Kidney capillary endothelial cell (primary cell): ENCODE data around the gene OR10C1.
"Not testable (repeated sequence)": the region's sequence is repeated elsewhere in the genome, so short reads cannot be mapped to it uniquely, and the experiment has no call there.

ENCODE experiments used
- DNase-seq: peaks from one replicate; pipeline ENCODE4 v3.0.0-alpha.2; 2018; ENCODE audit warnings: low spot score

OR10C1 gene, protein sequence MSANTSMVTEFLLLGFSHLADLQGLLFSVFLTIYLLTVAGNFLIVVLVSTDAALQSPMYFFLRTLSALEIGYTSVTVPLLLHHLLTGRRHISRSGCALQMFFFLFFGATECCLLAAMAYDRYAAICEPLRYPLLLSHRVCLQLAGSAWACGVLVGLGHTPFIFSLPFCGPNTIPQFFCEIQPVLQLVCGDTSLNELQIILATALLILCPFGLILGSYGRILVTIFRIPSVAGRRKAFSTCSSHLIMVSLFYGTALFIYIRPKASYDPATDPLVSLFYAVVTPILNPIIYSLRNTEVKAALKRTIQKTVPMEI

GRCh38 chr6:29439006-29439405 lies at the start of gene OR10C1:
OR10C1 (plus strand) TSS chr6:29439306; CDS start chr6:29440016, 710 bp downstream.
- DNase-seq: no peak

- no peak for DNase-seq
These were observed 43.8 kb upstream of the OR10C1 start, which contains the start of gene OR12D2 for GRCh38 chr6:29395331-29395730. OR12D2 (plus strand) TSS chr6:29395631; CDS start chr6:29396700, 1,069 bp downstream.

DNA sequence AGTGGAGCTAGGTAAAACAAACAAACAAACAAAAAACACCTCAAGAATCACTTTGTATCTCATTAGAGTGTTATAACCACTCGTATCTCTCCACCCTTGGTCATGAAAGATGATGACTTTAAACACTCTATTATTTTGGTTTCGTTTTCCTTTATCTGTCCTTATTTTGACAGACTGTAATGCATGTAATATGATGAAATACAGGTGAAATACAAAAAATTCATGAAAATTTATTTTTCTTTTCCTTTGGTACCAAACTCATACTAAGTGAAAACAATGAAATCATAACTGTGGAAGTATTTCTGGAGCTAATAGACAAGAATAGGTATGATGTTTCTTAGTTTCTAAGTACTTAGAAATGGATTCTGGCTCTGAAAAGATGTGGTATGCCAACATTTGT lies 39.6 kb upstream of the OR10C1 start:
- DNase-seq: no peak

- no peak for DNase-seq
These were observed 35.3 kb upstream of the OR10C1 start for GRCh38 chr6:29403801-29404200.

- no peak for DNase-seq
These were observed 24.5 kb upstream of the OR10C1 start, which contains the start of gene OR12D1 for GRCh38 chr6:29414588-29414987. OR12D1 (plus strand) TSS chr6:29414928.

DNA sequence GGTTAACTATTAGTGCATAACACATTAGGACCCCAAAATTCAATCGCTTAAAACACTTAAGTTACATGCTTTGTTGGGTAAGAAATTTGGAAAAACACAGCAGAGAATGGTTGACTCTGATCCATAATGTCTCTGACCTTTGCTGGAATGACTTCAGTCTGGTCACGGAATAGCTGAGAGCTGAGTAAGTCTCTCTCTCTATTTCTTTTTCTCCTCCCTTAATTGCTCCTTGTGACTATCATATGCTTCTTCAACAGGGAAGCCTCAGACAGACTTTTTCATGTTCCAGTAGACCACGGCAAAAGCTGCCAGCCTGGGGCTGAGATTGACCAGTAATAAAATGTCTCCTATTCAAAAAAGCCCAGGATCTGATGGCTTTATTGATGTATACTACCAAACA lies 19.6 kb upstream of the OR10C1 start:
- no peak for DNase-seq

DNA sequence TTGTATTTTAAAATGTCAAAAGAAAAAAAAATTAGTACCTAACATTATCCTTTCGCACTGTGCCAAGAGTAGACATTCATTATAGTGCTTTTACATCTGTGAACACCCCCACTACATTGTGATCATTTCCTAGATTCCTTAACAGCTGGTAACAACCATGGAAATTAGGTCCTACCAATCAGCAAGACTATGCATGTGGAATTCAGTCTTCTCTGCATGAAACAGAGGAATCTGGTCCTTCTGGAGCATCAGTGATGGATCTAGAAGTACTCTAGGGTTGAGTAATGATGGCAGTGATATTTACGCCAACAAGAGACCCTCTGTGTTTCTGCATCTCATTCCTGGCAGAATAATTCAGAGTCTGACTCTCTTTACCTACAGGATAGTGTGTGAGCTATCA lies 14.9 kb upstream of the OR10C1 start:
- DNase-seq: no peak

GRCh38 chr6:29424575-29424974 lies 14.5 kb upstream of the OR10C1 start:
- no peak for DNase-seq

- DNase-seq: no peak
These were observed 14.0 kb upstream of the OR10C1 start for GRCh38 chr6:29425075-29425474.

- no peak for DNase-seq
These were observed 12.5 kb upstream of the OR10C1 start for GRCh38 chr6:29426654-29427053.

- not testable (repeated sequence) for DNase-seq
These were observed 2.4 kb upstream of the OR10C1 start for GRCh38 chr6:29436730-29437129.

GRCh38 chr6:29442719-29443118 lies 3.6 kb downstream of the OR10C1 start:
- DNase-seq: no peak

DNA sequence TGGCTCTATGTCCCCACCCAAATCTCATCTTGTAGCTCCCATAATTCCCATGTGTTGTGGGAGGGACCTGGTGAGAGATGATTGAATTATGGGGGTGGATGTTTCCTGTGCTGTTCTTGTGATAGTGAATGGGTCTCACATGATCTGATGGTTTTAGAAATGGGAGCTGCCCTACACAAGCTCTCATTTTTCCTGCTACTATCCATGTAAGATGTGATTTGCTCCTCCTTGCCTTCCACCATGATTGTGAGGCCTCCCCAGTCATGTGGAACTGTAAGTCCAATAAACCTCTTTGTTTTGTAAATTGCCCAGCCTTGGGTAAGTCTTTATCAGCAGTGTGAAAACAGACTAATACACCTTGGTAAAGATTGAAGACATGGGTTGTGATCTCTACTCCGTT lies 4.9 kb downstream of the OR10C1 start:
- DNase-seq: not testable (repeated sequence)

GRCh38 chr6:29447670-29448069 lies 8.6 kb downstream of the OR10C1 start:
- no peak for DNase-seq

DNA sequence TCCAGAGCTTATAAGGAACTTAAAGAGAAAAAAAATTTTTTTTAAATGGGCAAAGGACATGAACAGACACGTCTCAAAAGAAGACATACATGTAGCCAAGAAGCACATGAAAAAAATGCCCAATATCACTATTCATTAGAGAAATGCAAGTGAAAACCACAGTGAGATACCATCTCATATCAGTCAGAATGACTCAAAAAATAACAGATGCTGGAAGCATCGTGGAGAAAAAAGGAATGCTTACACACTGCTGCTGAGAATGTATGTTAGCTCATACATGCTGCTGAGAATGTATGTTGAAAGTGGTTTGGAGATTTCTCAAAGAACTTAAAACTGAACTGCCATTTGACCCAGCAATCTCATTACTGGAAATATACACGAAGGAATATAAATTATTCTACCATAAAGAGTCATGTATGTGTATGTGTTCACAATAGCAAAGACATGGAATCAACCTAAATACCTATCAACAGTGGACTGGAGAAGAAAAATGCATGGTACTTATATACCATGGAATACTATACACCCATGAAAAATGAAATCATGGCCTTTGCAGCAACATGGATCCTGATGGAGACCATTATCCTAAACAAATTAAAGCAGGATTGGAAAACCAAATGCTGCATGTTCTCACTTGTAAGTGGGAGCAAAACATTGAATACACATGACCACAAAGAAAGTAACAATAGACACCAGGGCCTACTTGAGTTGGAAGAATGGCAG lies 12.5 kb downstream of the OR10C1 start:
- DNase-seq: no peak

DNA sequence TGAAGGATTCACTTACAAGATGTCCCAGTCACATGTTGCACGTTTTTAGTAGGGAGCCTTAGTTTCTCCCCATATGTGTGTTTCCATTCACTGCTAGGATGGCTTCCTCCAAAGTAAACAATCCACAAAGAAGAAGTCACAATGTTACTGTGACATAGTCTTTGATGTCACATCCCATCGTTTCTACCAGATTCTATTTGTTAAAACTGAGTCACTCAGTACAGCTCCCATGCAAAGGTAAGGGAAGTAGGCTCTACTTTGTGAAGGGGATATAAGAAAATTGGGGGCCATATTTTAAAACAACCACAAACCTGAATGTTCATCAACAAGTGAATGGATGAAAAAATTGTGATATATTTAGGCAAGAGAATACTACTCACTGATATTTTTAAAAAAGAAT lies 17.9 kb downstream of the OR10C1 start, which contains the start of the genes OR11A1 and OR2H1:
TSS of gene OR11A1 (minus strand) at position 101 of the 400 bp plus-strand sequence. CDS start 29,430 bp downstream, outside the sequence.
TSS of gene OR2H1 (plus strand) at position 185 of the 400 bp plus-strand sequence. CDS start 4,615 bp downstream, outside the sequence.
- no peak for DNase-seq

DNA sequence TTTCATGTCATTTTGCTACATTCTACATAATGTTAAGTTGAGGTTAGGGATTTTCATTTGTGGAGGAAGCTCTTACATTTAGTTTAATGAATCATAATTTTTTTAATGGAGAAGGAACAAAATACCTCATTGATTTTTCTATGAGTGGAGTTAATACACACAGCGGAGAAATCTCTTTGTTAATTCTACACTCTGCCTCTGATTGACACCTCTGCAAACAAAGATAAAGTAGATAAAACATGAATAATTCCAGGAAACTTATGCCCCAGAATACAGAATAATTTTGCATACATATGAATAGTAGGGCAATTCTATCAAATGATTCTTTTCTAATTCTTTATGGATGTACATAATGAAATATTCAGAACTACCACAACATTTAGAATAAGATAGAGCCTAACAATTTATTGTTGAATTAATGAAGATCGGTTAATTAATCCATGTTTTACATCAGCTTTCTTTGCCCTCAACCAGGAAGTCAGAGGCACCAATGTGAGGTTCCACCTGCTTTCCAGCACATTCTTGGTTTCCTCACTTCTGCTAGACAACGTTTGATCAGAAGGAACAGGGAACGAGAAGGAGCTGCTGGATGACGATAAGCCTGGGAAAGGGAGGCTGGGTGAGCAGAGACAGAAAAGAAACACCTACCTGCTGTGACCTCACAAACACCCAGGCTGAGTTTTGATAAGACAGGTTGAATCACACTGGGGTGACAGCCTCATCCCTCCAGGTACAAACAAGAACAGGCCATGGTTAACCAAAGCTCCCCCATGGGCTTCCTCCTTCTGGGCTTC lies 22.1 kb downstream of the OR10C1 start:
- no peak for DNase-seq

- DNase-seq: no peak
These were observed 22.9 kb downstream of the OR10C1 start for GRCh38 chr6:29462022-29462421.

DNA sequence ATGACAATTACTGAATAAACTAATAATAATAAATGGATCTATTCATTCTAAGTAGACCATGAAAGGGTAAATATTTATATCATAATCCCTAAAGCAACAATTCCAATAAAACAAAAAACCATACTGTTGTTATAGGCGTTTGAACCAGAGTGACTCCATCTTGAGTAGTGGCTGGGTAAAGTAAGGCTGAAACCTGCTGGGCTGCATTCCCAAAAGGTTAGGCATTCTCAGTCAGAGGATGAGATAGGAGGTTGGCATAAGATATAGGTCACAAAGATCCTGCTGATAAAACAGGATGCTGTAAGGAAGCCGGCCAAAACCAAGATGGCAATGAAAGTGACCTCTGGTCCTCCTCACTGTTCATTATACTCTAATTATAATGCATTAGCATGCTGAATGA lies 26.2 kb downstream of the OR10C1 start:
- no peak for DNase-seq

DNA sequence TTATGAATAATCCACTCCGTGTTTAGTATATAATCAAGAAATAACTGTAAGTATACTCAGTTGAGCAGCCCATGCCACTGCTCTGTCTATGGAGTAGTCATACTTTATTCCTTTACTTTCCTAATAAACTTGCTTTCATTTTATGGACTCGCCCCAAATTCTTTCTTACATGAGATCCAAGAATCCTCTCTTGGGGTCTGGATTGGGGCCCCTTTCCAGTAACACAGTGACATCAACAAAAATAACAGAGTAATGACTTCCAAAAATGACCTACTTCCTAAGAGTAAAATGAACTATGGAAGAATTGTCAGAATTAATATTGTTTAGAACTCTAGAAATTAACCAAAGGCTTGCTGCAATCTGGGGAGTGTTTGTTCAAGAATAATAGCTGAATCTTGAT lies 26.7 kb downstream of the OR10C1 start:
- DNase-seq: no peak

GRCh38 chr6:29466241-29466640 lies 27.1 kb downstream of the OR10C1 start:
- peak; percentile 56 for DNase-seq

- no peak for DNase-seq
These were observed 35.9 kb downstream of the OR10C1 start for GRCh38 chr6:29474996-29475395.
